IPS-15b (cell line): ENCODE results near the gene KCNH8.
"Not testable (repeated sequence)": the region's sequence is repeated elsewhere in the genome, so short reads cannot be mapped to it uniquely, and the experiment has no call there.

Experiments used
- H3K27me3 ChIP-seq: one replicate; pipeline ENCODE4 v1.6.1; 2013; ENCODE audit warnings: low read length; ENCODE audit not compliant: control insufficient read depth, insufficient read depth
- H3K36me3 ChIP-seq: one replicate; pipeline ENCODE4 v1.6.1; 2013; ENCODE audit warnings: low read length; ENCODE audit not compliant: control insufficient read depth, insufficient read depth
- H3K4me1 ChIP-seq: one replicate; pipeline ENCODE4 v1.6.1; 2013; ENCODE audit warnings: mild to moderate bottlenecking, low read length; ENCODE audit not compliant: control insufficient read depth, insufficient read depth
- H3K4me3 ChIP-seq: one replicate; pipeline ENCODE4 v1.5.1; 2013; ENCODE audit warnings: low read depth, low read length
- H3K9ac ChIP-seq: one replicate; pipeline ENCODE4 v1.6.1; 2013; ENCODE audit warnings: low read depth, mild to moderate bottlenecking, low read length
- H3K9me3 ChIP-seq: one replicate; pipeline ENCODE4 v1.6.1; 2013; ENCODE audit warnings: mild to moderate bottlenecking, low read length; ENCODE audit not compliant: control insufficient read depth, insufficient read depth

KCNH8 gene

GRCh38 chr3:19147905-19148767 lies at the start of gene KCNH8:
Gene KCNH8 (plus strand): TSS chr3:19148510. CDS start chr3:19148720, 210 bp downstream.
- no peaks in the 10 kb centered on the region for H3K9me3 ChIP-seq
- no peaks in the 10 kb centered on the region for H3K36me3 ChIP-seq
- peaks cover 7% of the 10 kb centered on the region for H3K27me3 ChIP-seq
- peaks cover 2% of the 10 kb centered on the region for H3K4me1 ChIP-seq
- H3K4me3 ChIP-seq: peak within 1 kb of the TSS; percentile 90
- H3K9ac ChIP-seq: peak within 1 kb of the TSS; percentile 80

- not testable (repeated sequence) for H3K27me3 ChIP-seq, H3K9ac ChIP-seq, H3K9me3 ChIP-seq, H3K4me1 ChIP-seq, H3K36me3 ChIP-seq
- H3K4me3 ChIP-seq: peak overlapping the region; percentile 53
Observed at GRCh38 chr3:19102654-19103290, 45.5 kb upstream of the KCNH8 start.

- Histone ChIP-seq H3K4me3 (peak overlapping the region; percentile 53), H3K27me3 (no peaks in the 10 kb centered on the region), H3K36me3 (peaks cover 3% of the 10 kb centered on the region), H3K4me1 (peaks cover 3% of the 10 kb centered on the region), H3K9me3 (peaks cover 3% of the 10 kb centered on the region), H3K9ac (no peak overlapping the region)
Observed at GRCh38 chr3:19103510-19103909, 44.8 kb upstream of the KCNH8 start.

- Histone ChIP-seq H3K4me3 (no peak overlapping the region), H3K36me3 (peaks cover 3% of the 10 kb centered on the region), H3K4me1 (peaks cover 3% of the 10 kb centered on the region), H3K9me3 (peaks cover 3% of the 10 kb centered on the region), H3K9ac (no peak overlapping the region), H3K27me3 (no peaks in the 10 kb centered on the region)
Observed at GRCh38 chr3:19104459-19104858, 43.9 kb upstream of the KCNH8 start.

GRCh38 chr3:19105826-19106225 lies 42.5 kb upstream of the KCNH8 start:
- Histone ChIP-seq H3K36me3 (peaks cover 3% of the 10 kb centered on the region), H3K9ac (no peak overlapping the region), H3K9me3 (peaks cover 3% of the 10 kb centered on the region), H3K4me1 (peaks cover 3% of the 10 kb centered on the region), H3K4me3 (no peak overlapping the region), H3K27me3 (no peaks in the 10 kb centered on the region)

GRCh38 chr3:19106307-19106706 lies 42.0 kb upstream of the KCNH8 start:
- H3K9me3 ChIP-seq: peaks cover 3% of the 10 kb centered on the region
- H3K36me3 ChIP-seq: peaks cover 3% of the 10 kb centered on the region
- H3K4me1 ChIP-seq: peaks cover 3% of the 10 kb centered on the region
- H3K27me3 ChIP-seq: no peaks in the 10 kb centered on the region
- H3K4me3 ChIP-seq: no peak overlapping the region
- no peak overlapping the region for H3K9ac ChIP-seq

DNA sequence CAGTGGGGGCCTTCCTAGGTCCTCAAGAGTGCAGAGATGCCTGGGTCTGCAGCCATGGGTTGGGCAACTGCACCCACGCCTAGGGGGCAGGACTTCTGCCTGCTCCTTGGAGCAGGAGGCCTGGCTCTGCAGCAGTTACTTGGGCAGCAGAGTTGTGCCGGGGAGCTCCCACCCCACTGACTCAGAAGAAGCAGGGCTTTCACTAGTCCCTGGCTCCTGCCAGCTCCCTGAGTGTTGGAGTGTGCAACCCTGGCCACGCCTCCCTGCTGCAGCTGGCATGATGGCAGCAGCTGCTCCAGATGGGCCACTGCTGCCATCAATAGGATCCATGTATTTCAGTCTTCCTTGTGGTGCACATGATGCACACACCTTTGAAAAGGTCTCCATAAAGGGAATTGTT lies 40.6 kb upstream of the KCNH8 start:
- Histone ChIP-seq H3K36me3 (peaks cover 3% of the 10 kb centered on the region), H3K4me3 (no peak overlapping the region), H3K9me3 (peaks cover 3% of the 10 kb centered on the region), H3K9ac (no peak overlapping the region), H3K4me1 (peaks cover 3% of the 10 kb centered on the region), H3K27me3 (no peaks in the 10 kb centered on the region)

DNA sequence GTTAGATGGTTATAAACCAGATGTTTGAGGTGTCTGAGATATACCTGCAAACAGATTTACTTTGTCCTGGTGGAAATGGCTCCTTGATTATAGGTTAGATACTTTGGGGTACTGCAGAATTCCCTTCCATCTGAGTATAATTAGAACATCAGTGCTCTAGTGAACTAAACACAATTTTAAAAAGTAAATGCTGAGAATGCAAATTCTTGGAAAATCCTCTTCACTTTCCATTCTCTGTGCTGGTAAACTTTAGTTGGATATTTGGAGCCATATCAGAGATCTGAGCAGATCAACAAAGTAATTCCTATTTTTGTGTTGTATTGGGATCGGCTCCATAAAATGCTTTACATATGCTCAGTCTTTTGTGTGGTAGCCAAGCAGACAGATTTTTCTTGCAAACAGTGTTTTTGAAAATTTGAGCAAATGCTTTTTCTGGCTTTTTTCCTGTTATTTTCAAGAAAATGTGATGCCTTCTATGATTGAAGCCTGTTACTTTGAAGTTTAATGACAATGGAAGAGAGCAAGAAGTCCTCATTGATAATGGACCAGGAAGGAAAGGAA lies 37.9 kb upstream of the KCNH8 start:
- no peaks in the 10 kb centered on the region for H3K27me3 ChIP-seq
- H3K9me3 ChIP-seq: peaks cover 3% of the 10 kb centered on the region
- H3K36me3 ChIP-seq: peaks cover 3% of the 10 kb centered on the region
- no peaks in the 10 kb centered on the region for H3K4me1 ChIP-seq
- no peak overlapping the region for H3K4me3 ChIP-seq
- H3K9ac ChIP-seq: no peak overlapping the region

GRCh38 chr3:19114461-19114860 lies 33.8 kb upstream of the KCNH8 start:
- no peaks in the 10 kb centered on the region for H3K36me3 ChIP-seq
- no peak overlapping the region for H3K4me3 ChIP-seq

DNA sequence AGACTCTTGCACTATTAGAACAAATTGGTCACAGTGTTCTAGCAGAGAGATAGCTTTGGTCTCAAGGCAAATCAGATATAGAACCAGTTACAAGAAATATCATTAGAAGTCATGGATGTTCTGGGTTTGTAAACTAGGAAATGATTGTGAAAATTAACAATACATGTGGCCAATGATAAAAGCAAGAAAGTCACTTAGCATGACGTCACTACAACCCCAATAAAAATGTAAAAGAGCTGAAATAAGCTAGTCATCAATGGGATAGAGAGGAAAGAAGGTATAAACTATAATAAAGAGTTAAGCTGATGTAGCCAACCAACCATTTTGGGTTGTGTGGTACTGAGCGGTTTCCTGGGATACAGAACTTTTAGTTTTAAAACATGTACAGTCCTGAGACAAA lies 32.1 kb upstream of the KCNH8 start:
- no peak overlapping the region for H3K9ac ChIP-seq
- no peak overlapping the region for H3K4me3 ChIP-seq
- no peaks in the 10 kb centered on the region for H3K27me3 ChIP-seq
- no peaks in the 10 kb centered on the region for H3K36me3 ChIP-seq
- no peaks in the 10 kb centered on the region for H3K4me1 ChIP-seq
- no peaks in the 10 kb centered on the region for H3K9me3 ChIP-seq

More at GRCh38 chr3:19114461-19114860, 33.8 kb upstream of the KCNH8 start:
- H3K27me3 ChIP-seq: no peaks in the 10 kb centered on the region
- no peaks in the 10 kb centered on the region for H3K4me1 ChIP-seq
- H3K9me3 ChIP-seq: no peaks in the 10 kb centered on the region
- no peak overlapping the region for H3K9ac ChIP-seq

GRCh38 chr3:19124752-19125151 lies 23.6 kb upstream of the KCNH8 start:
- peaks cover 2% of the 10 kb centered on the region for H3K4me1 ChIP-seq
- H3K9me3 ChIP-seq: no peaks in the 10 kb centered on the region
- no peaks in the 10 kb centered on the region for H3K27me3 ChIP-seq
- H3K36me3 ChIP-seq: no peaks in the 10 kb centered on the region
- H3K4me3 ChIP-seq: no peak overlapping the region
- no peak overlapping the region for H3K9ac ChIP-seq

GRCh38 chr3:19139863-19140262 lies 8.4 kb upstream of the KCNH8 start:
- Histone ChIP-seq H3K9me3 (no peaks in the 10 kb centered on the region), H3K27me3 (no peaks in the 10 kb centered on the region), H3K36me3 (no peaks in the 10 kb centered on the region), H3K4me1 (peaks cover 4% of the 10 kb centered on the region), H3K4me3 (no peak overlapping the region), H3K9ac (no peak overlapping the region)
